H1 (cell line): Measurements from ENCODE around the gene DLG4. TPM values are rescaled to one million over a fixed set of nuclear protein-coding genes. Genes with fewer than 3 reads are reported as not detected.

Source experiments
- CTCF ChIA-PET: fragments of 300-600 bp; sonication (Branson Sonifier 250); formaldehyde crosslinking; loops from one replicate; lab custom pipeline; 2021; ENCODE audit not compliant: partially characterized antibody; lab: Charles Lee
- POLR2A ChIA-PET: fragments of 300-600 bp; sonication (Branson Sonifier 250); formaldehyde crosslinking; loops from one replicate; lab custom pipeline; 2021; ENCODE audit warnings: inconsistent platforms; ENCODE audit not compliant: partially characterized antibody; lab: Charles Lee
- DNase-seq, 2 experiments: peaks; one replicate each; pipeline versions ENCODE4 v3.0.0 to v3.0.0-alpha.2; 2010 to 2022; ENCODE audit warnings: low spot score in 2 of 2, low read depth in 1 of 2, mixed read lengths in 1 of 2
- FAIRE-seq: peaks from 2 replicates; lab custom pipeline; 2011; peaks lifted over from hg19 to GRCh38; lab: Jason Lieb, UNC
- H2AFZ ChIP-seq: 2 replicates; pipeline ENCODE4 v1.8.1; 2012; ENCODE audit warnings: low read length, inconsistent platforms
- H2AK5ac ChIP-seq: 2 replicates; pipeline ENCODE4 v1.6.1; 2013; ENCODE audit warnings: low read depth, low read length
- H2BK120ac ChIP-seq: replicated peaks from 2 replicates; pipeline ENCODE3; 2013; ENCODE audit warnings: low read depth, low read length, inconsistent platforms
- H2BK12ac ChIP-seq: 2 replicates; pipeline ENCODE4 v1.6.1; 2013; ENCODE audit warnings: low read depth, low read length
- H2BK15ac ChIP-seq: 2 replicates; pipeline ENCODE4 v1.6.1; 2013; ENCODE audit warnings: low read length
- H2BK20ac ChIP-seq: 2 replicates; pipeline ENCODE4 v1.6.1; 2013; ENCODE audit warnings: low read length
- H2BK5ac ChIP-seq: 2 replicates; pipeline ENCODE4 v1.6.1; 2013; ENCODE audit warnings: low read depth, low read length
- H3K14ac ChIP-seq: 2 replicates; pipeline ENCODE4 v1.6.1; 2013; ENCODE audit warnings: inconsistent platforms; ENCODE audit not compliant: insufficient read length
- H3K18ac ChIP-seq: 2 replicates; pipeline ENCODE4 v1.6.1; 2013; ENCODE audit warnings: low read length; ENCODE audit errors: extremely low read depth
- H3K23ac ChIP-seq: 2 replicates; pipeline ENCODE4 v1.6.1; 2013; ENCODE audit warnings: inconsistent platforms; ENCODE audit not compliant: insufficient read length
- H3K23me2 ChIP-seq: 2 replicates; pipeline ENCODE4 v1.6.1; 2013; ENCODE audit warnings: low read depth, low read length
- H3K27ac ChIP-seq: 2 replicates; pipeline ENCODE4 v1.6.1; 2011; ENCODE audit warnings: low read depth, low read length, inconsistent platforms
- H3K27me3 ChIP-seq, 4 experiments: replicated peaks in 1 of 4; 1 replicate in 1 of 4; 2 replicates in 3 of 4; pipeline versions ENCODE4 v1.6.1 to v1.8.1; 2011 to 2013; ENCODE audit warnings: low read length in 3 of 4, mild to moderate bottlenecking in 3 of 4, inconsistent platforms in 2 of 4, mixed read lengths in 2 of 4, moderate library complexity in 1 of 4; ENCODE audit not compliant: control insufficient read depth in 3 of 4, insufficient read depth in 3 of 4; ENCODE audit errors: extremely low read depth in 1 of 4
- H3K36me3 ChIP-seq, 4 experiments: 2 replicates each; pipeline versions ENCODE4 v1.6.1 to v1.8.1; 2011 to 2013; ENCODE audit warnings: mild to moderate bottlenecking in 4 of 4, low read length in 3 of 4, moderate library complexity in 2 of 4, control low read depth in 1 of 4, inconsistent platforms in 1 of 4; ENCODE audit not compliant: insufficient read depth in 4 of 4, control insufficient read depth in 2 of 4
- H3K4ac ChIP-seq: replicated peaks from 2 replicates; pipeline ENCODE3; 2013; ENCODE audit warnings: low read length, low read depth, mixed read lengths, inconsistent platforms; ENCODE audit not compliant: insufficient read length
- H3K4me1 ChIP-seq, 4 experiments: replicated peaks in 1 of 4; 1 replicate in 1 of 4; 2 replicates in 3 of 4; pipeline versions ENCODE4 v1.6.1 to v1.8.1; 2011 to 2013; ENCODE audit warnings: low read length in 3 of 4, inconsistent platforms in 2 of 4, mixed read lengths in 1 of 4; ENCODE audit not compliant: insufficient read depth in 4 of 4, control insufficient read depth in 3 of 4
- H3K4me2 ChIP-seq, 2 experiments: 2 replicates each; pipeline versions ENCODE4 v1.6.1 to v1.8.1; 2011 to 2013; ENCODE audit warnings: low read depth in 2 of 2, low read length in 2 of 2, control low read depth in 1 of 2, inconsistent platforms in 1 of 2, mild to moderate bottlenecking in 1 of 2; ENCODE audit not compliant: insufficient read depth in 1 of 2
- H3K4me3 ChIP-seq, 4 experiments: fragments of 200-600, 300-600 bp in 1 of 4; sonication (generic), shearing (Covaris generic), sonication (Bioruptor Twin) in 1 of 4; 2 replicates each; pipeline versions ENCODE4 v1.5.1 to v1.8.1; 2011 to 2016; ENCODE audit warnings: low read length in 4 of 4, low read depth in 3 of 4, control low read depth in 2 of 4, inconsistent platforms in 2 of 4, mild to moderate bottlenecking in 2 of 4, mixed read lengths in 1 of 4, moderate library complexity in 1 of 4; ENCODE audit not compliant: insufficient read depth in 2 of 4; ENCODE audit errors: extremely low read depth in 1 of 4
- H3K56ac ChIP-seq: replicated peaks from 2 replicates; pipeline ENCODE3; 2013; ENCODE audit warnings: low read depth, mild to moderate bottlenecking, mixed read lengths, low read length, inconsistent platforms; ENCODE audit not compliant: insufficient read length
- H3K79me1 ChIP-seq: 2 replicates; pipeline ENCODE4 v1.6.1; 2013; ENCODE audit warnings: low read depth, low read length, control low read depth
- H3K79me2 ChIP-seq, 2 experiments: 2 replicates each; pipeline versions ENCODE4 v1.6.1 to v1.8.1; 2012 to 2013; ENCODE audit warnings: low read length in 2 of 2, mild to moderate bottlenecking in 2 of 2, inconsistent platforms in 1 of 2; ENCODE audit not compliant: insufficient read depth in 2 of 2, control insufficient read depth in 1 of 2
- H3K9ac ChIP-seq, 4 experiments: replicated peaks in 1 of 4; 1 replicate in 1 of 4; 2 replicates in 3 of 4; pipeline versions ENCODE4 v1.6.1 to v1.8.1; 2011 to 2013; ENCODE audit warnings: low read depth in 3 of 4, low read length in 3 of 4, control low read depth in 2 of 4, mild to moderate bottlenecking in 2 of 4, moderate library complexity in 2 of 4, inconsistent platforms in 1 of 4; ENCODE audit errors: extremely low read depth in 1 of 4
- H3K9me3 ChIP-seq, 2 experiments: 2 replicates each; pipeline versions ENCODE4 v1.6.1 to v1.8.1; 2012 to 2013; ENCODE audit warnings: mild to moderate bottlenecking in 2 of 2, moderate library complexity in 2 of 2, control low read depth in 1 of 2, inconsistent platforms in 1 of 2, low read depth in 1 of 2, low read length in 1 of 2, mixed read lengths in 1 of 2; ENCODE audit not compliant: insufficient read depth in 2 of 2
- H4K20me1 ChIP-seq, 2 experiments: replicated peaks in 1 of 2; 2 replicates each; pipeline versions ENCODE3 to v1.8.1; 2011 to 2013; ENCODE audit warnings: inconsistent platforms in 2 of 2, low read length in 2 of 2, mild to moderate bottlenecking in 1 of 2; ENCODE audit not compliant: insufficient read depth in 2 of 2, control insufficient read depth in 1 of 2
- H4K5ac ChIP-seq: 2 replicates; pipeline ENCODE4 v1.6.1; 2013; ENCODE audit warnings: low read length, low read depth, mixed read lengths, inconsistent platforms; ENCODE audit not compliant: insufficient read length
- H4K8ac ChIP-seq: 2 replicates; pipeline ENCODE4 v1.8.0; 2013; ENCODE audit warnings: mild to moderate bottlenecking, moderate library complexity, low read length, inconsistent platforms; ENCODE audit not compliant: insufficient read depth; ENCODE audit errors: extremely low read depth
- H4K91ac ChIP-seq: replicated peaks from 2 replicates; pipeline ENCODE3; 2013; ENCODE audit warnings: low read length, mixed read lengths, inconsistent platforms; ENCODE audit not compliant: insufficient read length
- CEBPB ChIP-seq: IDR thresholded peaks from 2 replicates; pipeline ENCODE4 v1.6.1; 2012; ENCODE audit warnings: low read depth, low read length
- KDM4A ChIP-seq: IDR thresholded peaks from one replicate; pipeline ENCODE4 v1.7.1; 2012; ENCODE audit warnings: low read depth, mild to moderate bottlenecking, moderate library complexity, low read length, inconsistent platforms; ENCODE audit not compliant: severe bottlenecking
- NANOG ChIP-seq: IDR thresholded peaks from 2 replicates; pipeline ENCODE4 v1.6.1; 2011; ENCODE audit warnings: low read length, low read depth, mild to moderate bottlenecking, inconsistent platforms; ENCODE audit not compliant: insufficient read depth, poor library complexity, severe bottlenecking
- WGBS, 2 experiments: shearing (Covaris generic) in 1 of 2; methylation state at CpG; one replicate each; pipeline versions ENCODE4 v1.1.6 to v1.1.7; 2013 to 2015; ENCODE audit warnings: low lambda C conversion rate in 2 of 2, mixed read lengths in 2 of 2, inconsistent platforms in 1 of 2, low coverage in 1 of 2, missing lambda C conversion rate in 1 of 2; ENCODE audit not compliant: insufficient replicate concordance in 2 of 2, insufficient coverage in 1 of 2, insufficient read length in 1 of 2; ENCODE audit errors: extremely low coverage in 1 of 2, missing lambda C conversion rate in 1 of 2; 5-methylcytosine and 5-hydroxymethylcytosine counted together
- polyA plus RNA-seq, 7 experiments: library from polyadenylated mRNA; depleted of rRNA in 3 of 7; stranded (reverse) in 5 of 7; unstranded in 2 of 7; fragments of >200 nt in 5 of 7; fragments of 200-250 nt in 2 of 7; gene quantifications; 1 replicate in 5 of 7; 2 replicates in 1 of 7; 4 replicates in 1 of 7; pipeline versions ENCODE4 v1.2.1 to v1.2.3, GENCODE V29; 2011 to 2013; ENCODE audit warnings: missing spikeins in 2 of 7, mixed read lengths in 2 of 7
- total RNA-seq: library from RNA; stranded (reverse); fragmentation: NEBNext Ultra II Directional; extraction: Animal tissue kit (Norgen Biotek cat#: 25700); gene quantifications from 2 replicates; pipeline ENCODE4 v1.2.1, GENCODE V29; 2021

Gene DLG4
- total and polyA plus RNA-seq, 2 of the 8 experiments (the other 6 are each of a cell fraction or from before 2014, with no cell fraction given), result 18.9 to 45.9 TPM

DNA sequence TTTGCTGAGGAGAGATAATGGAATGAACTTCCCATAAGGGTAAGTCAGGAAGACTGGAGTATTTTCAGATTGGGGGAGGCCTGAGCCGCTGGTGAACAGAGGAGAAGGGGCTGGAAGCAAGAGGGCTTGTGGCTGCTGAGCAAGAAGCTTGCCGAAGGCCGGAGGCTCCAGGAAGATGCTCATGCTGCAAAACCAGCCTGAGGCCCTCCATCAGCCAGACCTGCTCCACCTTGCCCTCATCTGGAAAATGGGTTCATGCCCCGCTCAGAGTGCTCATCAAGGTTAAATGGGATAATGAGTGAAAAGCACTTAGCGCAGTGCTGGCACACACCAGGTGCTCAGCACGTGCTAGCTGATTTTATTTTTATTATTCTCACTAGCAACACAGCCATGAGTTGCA, 35.0 kb downstream of the DLG4 start:
- Histone ChIP-seq H3K9me3 (no peaks in the 10 kb centered on the region), H3K79me2 (no peaks in the 10 kb centered on the region), H3K4me2 (no peak overlapping the region), H2AK5ac (no peak overlapping the region), H4K8ac (no peak overlapping the region), H4K91ac (no peak overlapping the region), H2AFZ (no peak overlapping the region), H3K9ac (no peak overlapping the region), H3K23ac (no peak overlapping the region), H3K79me1 (no peaks in the 10 kb centered on the region), H3K36me3 (peaks cover 0 to 3% (median 1%) of the 10 kb centered on the region in 4 experiments; a peak in 1 of 8 replicates), H2BK5ac (no peak overlapping the region), H2BK20ac (no peak overlapping the region), H4K20me1 (peaks cover 0 to 2% of the 10 kb centered on the region in 2 experiments), H3K4me1 (no peaks in the 10 kb centered on the region; a peak in 1 of 7 replicates), H3K18ac (no peak overlapping the region), H2BK12ac (no peak overlapping the region), H3K23me2 (no peaks in the 10 kb centered on the region), H3K4ac (no peak overlapping the region), H4K5ac (no peak overlapping the region), H3K56ac (no peak overlapping the region), H2BK15ac (no peak overlapping the region), H3K4me3 (no peak overlapping the region), H3K27ac (no peak overlapping the region), H3K14ac (no peak overlapping the region), H2BK120ac (no peak overlapping the region), H3K27me3 (no peaks in the 10 kb centered on the region)
- FAIRE-seq, result no peak
- DNase-seq, result no peak
- POLR2A ChIA-PET, result interaction anchor here (0.6 to 1.4 kb wide), 7 partner anchors 11 to 77 kb away, joined by 3 to 4 read pairs (median 3); partner anchors contain the start of genes ACADVL, DLG4 and GABARAP
- no peak for TF ChIP-seq NANOG
- TF ChIP-seq CEBPB, result no peak
- no peak for TF ChIP-seq KDM4A
- WGBS, 2 experiments, result 92% methylated on average over 6 of the region's 6 CpGs; no CpG with 5 or more reads in 1 of the 2 experiments
- CTCF ChIA-PET, result interaction anchor here (0.8 to 5.4 kb wide), 8 partner anchors 10 to 140 kb away, joined by 3 to 32 read pairs (median 5); partner anchors contain the start of gene SLC16A11
